ENCODE measurements around the gene EEFSEC. TPM values are rescaled to one million over a fixed set of nuclear protein-coding genes. Genes with fewer than 3 reads are reported as not detected.
A peak's percentile ranks its signal among the peaks of the same experiment; 100 is the strongest.

EEFSEC gene
- total RNA-seq, 1 experiment from 2014 or later, result 15.4 TPM

DNA sequence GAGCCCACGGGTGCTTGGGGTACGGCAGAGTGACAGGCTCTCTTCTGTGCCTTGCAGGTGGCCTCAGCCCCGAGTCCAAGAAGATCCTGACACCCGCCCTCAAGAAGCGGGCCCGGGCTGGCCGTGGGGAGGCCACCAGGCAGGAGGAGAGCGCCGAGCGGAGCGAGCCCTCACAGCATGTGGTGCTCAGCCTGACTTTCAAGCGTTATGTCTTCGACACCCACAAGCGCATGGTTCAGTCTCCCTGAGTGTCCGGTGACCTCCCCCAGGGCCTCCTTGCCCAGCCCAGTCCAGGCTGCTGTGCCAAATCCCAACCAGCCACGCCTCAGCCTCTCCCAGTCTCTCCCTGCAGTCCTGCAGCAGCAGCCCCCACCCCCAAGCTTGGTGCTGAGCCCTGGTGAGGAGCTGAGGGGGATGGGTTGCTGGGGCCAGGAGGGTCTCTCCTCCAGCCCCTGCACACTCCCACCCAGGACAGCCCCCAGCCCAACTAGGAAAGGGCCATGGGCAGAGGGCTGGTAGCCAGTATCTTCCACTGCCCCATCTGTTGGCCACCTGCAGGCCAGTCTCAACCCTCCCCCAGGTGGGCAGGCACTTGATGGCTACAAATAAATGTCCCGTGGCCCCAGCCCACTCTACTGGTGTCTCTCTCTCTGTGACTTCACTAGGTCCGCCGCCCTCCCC, 254.9 kb downstream of the EEFSEC start:
- in situ Hi-C loops (cut with HindIII; ENCODE audit: low pct_unique_long_range_greater_than_20kb, low sequenced_read_pairs), result no loop called here
- no peak overlapping the region for H3K4me3 ChIP-seq (ENCODE audit: low read depth in 2 of 2, low read length in 2 of 2)
- H3K4me1 ChIP-seq (ENCODE audit: control insufficient read depth, insufficient read depth, low read length), result peaks cover 29% of the 10 kb centered on the region
- H3K27ac ChIP-seq (ENCODE audit: low read length), result peak overlapping the region; percentile 48
- ChIA-PET POLR2A (no interaction called here), CTCF (interaction anchor here (0.9 kb wide), 1 partner anchor 13 kb away, joined by 4 read pairs; no protein-coding TSS in a partner anchor)
- no peaks in the 10 kb centered on the region for H3K9me3 ChIP-seq (ENCODE audit: control insufficient read depth, insufficient read depth, low read depth, low read length)
- no peak for TF ChIP-seq TCF7L2 (IDR thresholded peaks at IDR 0.05; ENCODE audit: low read depth, low read length)
- no peak for TF ChIP-seq SIN3A (IDR thresholded peaks at IDR 0.05; ENCODE audit: borderline replicate concordance, insufficient read depth, low read depth, low read length)
- TF ChIP-seq, protein P1, sequence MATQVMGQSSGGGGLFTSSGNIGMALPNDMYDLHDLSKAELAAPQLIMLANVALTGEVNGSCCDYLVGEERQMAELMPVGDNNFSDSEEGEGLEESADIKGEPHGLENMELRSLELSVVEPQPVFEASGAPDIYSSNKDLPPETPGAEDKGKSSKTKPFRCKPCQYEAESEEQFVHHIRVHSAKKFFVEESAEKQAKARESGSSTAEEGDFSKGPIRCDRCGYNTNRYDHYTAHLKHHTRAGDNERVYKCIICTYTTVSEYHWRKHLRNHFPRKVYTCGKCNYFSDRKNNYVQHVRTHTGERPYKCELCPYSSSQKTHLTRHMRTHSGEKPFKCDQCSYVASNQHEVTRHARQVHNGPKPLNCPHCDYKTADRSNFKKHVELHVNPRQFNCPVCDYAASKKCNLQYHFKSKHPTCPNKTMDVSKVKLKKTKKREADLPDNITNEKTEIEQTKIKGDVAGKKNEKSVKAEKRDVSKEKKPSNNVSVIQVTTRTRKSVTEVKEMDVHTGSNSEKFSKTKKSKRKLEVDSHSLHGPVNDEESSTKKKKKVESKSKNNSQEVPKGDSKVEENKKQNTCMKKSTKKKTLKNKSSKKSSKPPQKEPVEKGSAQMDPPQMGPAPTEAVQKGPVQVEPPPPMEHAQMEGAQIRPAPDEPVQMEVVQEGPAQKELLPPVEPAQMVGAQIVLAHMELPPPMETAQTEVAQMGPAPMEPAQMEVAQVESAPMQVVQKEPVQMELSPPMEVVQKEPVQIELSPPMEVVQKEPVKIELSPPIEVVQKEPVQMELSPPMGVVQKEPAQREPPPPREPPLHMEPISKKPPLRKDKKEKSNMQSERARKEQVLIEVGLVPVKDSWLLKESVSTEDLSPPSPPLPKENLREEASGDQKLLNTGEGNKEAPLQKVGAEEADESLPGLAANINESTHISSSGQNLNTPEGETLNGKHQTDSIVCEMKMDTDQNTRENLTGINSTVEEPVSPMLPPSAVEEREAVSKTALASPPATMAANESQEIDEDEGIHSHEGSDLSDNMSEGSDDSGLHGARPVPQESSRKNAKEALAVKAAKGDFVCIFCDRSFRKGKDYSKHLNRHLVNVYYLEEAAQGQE (IDR thresholded peaks at IDR 0.05; ENCODE audit: insufficient read depth in 1 of 2, low read depth in 2 of 2, low read length in 1 of 2), result no peak
- no peaks in the 10 kb centered on the region for H3K27me3 ChIP-seq (ENCODE audit: control insufficient read depth, insufficient read depth, low read length)
- intact Hi-C loops (cut with micrococcal nuclease; ENCODE audit: unreplicated experiment), result no loop called here
- BruUV-seq (replicated peaks), result no TSS peak
- DNase-seq (ENCODE audit: low read depth, low spot score) (no peak), ATAC-seq (no peak)
- H3K36me3 ChIP-seq (ENCODE audit: control insufficient read depth, insufficient read depth, low read length), result no peaks in the 10 kb centered on the region

DNA sequence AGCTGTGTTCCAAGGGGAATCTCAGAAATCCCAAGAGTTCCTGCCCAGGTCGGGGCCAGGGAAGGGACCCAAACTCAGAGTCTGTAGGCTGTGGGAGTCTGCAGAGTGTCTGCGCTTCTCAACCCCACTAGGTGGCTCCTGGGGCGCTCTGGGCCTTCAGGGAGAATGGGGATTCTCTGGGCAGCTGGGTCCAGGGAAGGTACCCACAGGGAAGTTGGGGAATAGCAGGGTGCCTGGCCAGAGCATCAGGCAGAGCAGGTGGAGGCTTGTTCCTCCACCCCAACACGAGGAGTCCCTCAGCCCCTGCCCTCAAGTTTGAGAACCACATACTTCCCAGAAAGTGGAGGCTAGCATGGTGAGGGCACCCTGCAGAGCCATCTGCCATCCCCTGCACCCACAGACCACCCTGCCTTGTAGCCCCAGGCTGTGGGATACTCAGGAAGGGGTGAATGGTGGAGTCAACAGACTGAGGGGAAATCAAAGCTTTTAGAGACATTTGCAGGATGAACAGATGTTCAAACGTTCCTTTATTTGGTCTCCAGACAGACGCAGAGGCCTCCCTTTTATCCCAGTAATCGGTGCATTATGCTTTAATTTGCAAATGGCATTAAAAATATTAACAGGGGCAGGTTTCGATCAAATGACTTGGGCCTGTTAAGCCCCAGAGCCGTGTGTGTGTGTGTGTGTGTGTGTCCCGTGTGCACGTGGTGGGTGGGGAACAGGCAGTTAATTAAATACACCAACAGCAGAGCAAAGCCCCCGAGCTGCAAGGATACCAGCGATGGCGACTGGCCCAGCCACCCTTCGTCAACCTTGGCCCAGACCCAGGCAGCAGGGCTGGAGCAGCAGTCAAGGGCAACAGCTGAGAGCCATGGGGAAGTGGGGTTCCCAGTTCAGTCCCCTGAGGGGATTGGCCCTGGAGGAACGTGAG, 255.7 kb downstream of the EEFSEC start:
- peak; percentile 52; the same call in 1 of the 2 replicates for ATAC-seq
- intact Hi-C loops (cut with micrococcal nuclease; ENCODE audit: unreplicated experiment), result no loop called here
- ChIA-PET CTCF (interaction anchor here (0.5 to 0.9 kb wide), 2 partner anchors 12 to 151 kb away, joined by 3 to 4 read pairs; no protein-coding TSS in a partner anchor), POLR2A (no interaction called here)
- BruUV-seq (replicated peaks), result no TSS peak
- Histone ChIP-seq H3K4me3 (ENCODE audit: low read depth in 2 of 2, low read length in 2 of 2) (no peak overlapping the region), H3K27ac (ENCODE audit: low read length) (peak overlapping the region; percentile 48), H3K27me3 (ENCODE audit: control insufficient read depth, insufficient read depth, low read length) (no peaks in the 10 kb centered on the region), H3K36me3 (ENCODE audit: control insufficient read depth, insufficient read depth, low read length) (no peaks in the 10 kb centered on the region), H3K4me1 (ENCODE audit: control insufficient read depth, insufficient read depth, low read length) (peaks cover 29% of the 10 kb centered on the region), H3K9me3 (ENCODE audit: control insufficient read depth, insufficient read depth, low read depth, low read length) (no peaks in the 10 kb centered on the region)
- no peak for DNase-seq (ENCODE audit: low read depth, low spot score)
- TF ChIP-seq, protein P2, sequence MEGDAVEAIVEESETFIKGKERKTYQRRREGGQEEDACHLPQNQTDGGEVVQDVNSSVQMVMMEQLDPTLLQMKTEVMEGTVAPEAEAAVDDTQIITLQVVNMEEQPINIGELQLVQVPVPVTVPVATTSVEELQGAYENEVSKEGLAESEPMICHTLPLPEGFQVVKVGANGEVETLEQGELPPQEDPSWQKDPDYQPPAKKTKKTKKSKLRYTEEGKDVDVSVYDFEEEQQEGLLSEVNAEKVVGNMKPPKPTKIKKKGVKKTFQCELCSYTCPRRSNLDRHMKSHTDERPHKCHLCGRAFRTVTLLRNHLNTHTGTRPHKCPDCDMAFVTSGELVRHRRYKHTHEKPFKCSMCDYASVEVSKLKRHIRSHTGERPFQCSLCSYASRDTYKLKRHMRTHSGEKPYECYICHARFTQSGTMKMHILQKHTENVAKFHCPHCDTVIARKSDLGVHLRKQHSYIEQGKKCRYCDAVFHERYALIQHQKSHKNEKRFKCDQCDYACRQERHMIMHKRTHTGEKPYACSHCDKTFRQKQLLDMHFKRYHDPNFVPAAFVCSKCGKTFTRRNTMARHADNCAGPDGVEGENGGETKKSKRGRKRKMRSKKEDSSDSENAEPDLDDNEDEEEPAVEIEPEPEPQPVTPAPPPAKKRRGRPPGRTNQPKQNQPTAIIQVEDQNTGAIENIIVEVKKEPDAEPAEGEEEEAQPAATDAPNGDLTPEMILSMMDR (IDR thresholded peaks at IDR 0.05), result no peak
- TF ChIP-seq, protein P1 (IDR thresholded peaks at IDR 0.05; ENCODE audit: insufficient read depth in 1 of 2, low read depth in 2 of 2, low read length in 1 of 2), result no peak
- TF ChIP-seq POLR2AphosphoS5 (IDR thresholded peaks at IDR 0.05; ENCODE audit: low read depth, low read length) (no peak), TCF7L2 (IDR thresholded peaks at IDR 0.05; ENCODE audit: low read depth, low read length) (no peak)
- in situ Hi-C loops (cut with HindIII; ENCODE audit: low pct_unique_long_range_greater_than_20kb, low sequenced_read_pairs), result no loop called here

All from Panc1 (cell line).